Testis (tissue), 2 donors: ENCODE measurements around the gene FRMD4B.

Experiments
- POLR2A ChIP-seq: fragments of 450-650 bp; IDR thresholded peaks from one replicate; pipeline ENCODE4 v1.6.1; 2017; ENCODE audit warnings: antibody characterized with exemption, mild to moderate bottlenecking, moderate library complexity
- TF ChIP-seq, protein P1 (sequence below), 3 experiments: fragments of 450-650 bp in 2 of 3; fragments of 200-600 bp in 1 of 3; sonication (generic) in 1 of 3; IDR thresholded peaks; one replicate each; pipeline ENCODE4 v1.5.1; 2016 to 2019; ENCODE audit warnings: antibody characterized with exemption in 3 of 3, mild to moderate bottlenecking in 2 of 3, moderate library complexity in 1 of 3

DNA sequence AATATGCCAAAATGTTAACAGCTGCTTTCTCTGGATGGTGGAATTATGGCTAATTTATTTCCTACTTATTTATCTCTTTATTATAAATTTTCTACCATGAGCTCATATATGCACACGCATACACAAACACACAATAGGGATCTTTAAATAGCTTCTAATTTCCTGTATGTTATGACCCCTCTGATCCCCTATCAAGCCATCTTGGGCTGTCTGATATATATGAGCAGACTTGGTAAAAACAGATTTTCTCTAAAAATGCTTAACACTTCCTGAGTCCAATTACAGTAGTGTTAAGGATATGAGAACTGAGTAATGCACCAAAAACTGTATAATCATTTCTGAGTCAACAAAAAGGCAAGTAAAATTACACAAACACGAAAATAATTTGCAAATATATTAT is 211.4 kb downstream of the FRMD4B start:
- TF ChIP-seq, protein P1, sequence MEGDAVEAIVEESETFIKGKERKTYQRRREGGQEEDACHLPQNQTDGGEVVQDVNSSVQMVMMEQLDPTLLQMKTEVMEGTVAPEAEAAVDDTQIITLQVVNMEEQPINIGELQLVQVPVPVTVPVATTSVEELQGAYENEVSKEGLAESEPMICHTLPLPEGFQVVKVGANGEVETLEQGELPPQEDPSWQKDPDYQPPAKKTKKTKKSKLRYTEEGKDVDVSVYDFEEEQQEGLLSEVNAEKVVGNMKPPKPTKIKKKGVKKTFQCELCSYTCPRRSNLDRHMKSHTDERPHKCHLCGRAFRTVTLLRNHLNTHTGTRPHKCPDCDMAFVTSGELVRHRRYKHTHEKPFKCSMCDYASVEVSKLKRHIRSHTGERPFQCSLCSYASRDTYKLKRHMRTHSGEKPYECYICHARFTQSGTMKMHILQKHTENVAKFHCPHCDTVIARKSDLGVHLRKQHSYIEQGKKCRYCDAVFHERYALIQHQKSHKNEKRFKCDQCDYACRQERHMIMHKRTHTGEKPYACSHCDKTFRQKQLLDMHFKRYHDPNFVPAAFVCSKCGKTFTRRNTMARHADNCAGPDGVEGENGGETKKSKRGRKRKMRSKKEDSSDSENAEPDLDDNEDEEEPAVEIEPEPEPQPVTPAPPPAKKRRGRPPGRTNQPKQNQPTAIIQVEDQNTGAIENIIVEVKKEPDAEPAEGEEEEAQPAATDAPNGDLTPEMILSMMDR (IDR thresholded peaks at IDR 0.05), result no peak
- TF ChIP-seq POLR2A, result no peak
